ENCODE data around the gene RNF126. TPM values are rescaled to one million over a fixed set of nuclear protein-coding genes. Genes with fewer than 3 reads are reported as not detected.

RNF126 gene
- total and polyA plus RNA-seq, 2 experiments from 2014 or later, result 42.7 to 89.6 TPM

GRCh38 chr19:620166-620862, 42.7 kb downstream of the RNF126 start:
- no peaks in the 10 kb centered on the region for H3K27me3 ChIP-seq
- no peak overlapping the region for H3K4me3 ChIP-seq
- H3K36me3 ChIP-seq (replicated peaks; ENCODE audit: insufficient read depth, low read depth), result no peaks in the 10 kb centered on the region
- no peak overlapping the region for H2AFZ ChIP-seq
- no peaks in the 10 kb centered on the region for H3K9me2 ChIP-seq (replicated peaks; ENCODE audit: insufficient read depth)
- H3K9me3 ChIP-seq (ENCODE audit: low read depth), result no peaks in the 10 kb centered on the region
- no peak for DNase-seq (ENCODE audit: low spot score)
- no peaks in the 10 kb centered on the region for H3K4me1 ChIP-seq (ENCODE audit: insufficient read depth)
- H4K20me1 ChIP-seq (ENCODE audit: insufficient read depth, poor library complexity, severe bottlenecking), result no peaks in the 10 kb centered on the region
- no peak overlapping the region for H3K4me2 ChIP-seq
- H3K79me2 ChIP-seq, result no peaks in the 10 kb centered on the region
- TF ChIP-seq EZH2 (IDR thresholded peaks at IDR 0.05; ENCODE audit: borderline replicate concordance) (no peak), EZH2phosphoT487 (IDR thresholded peaks at IDR 0.05; ENCODE audit: low read depth, severe bottlenecking, unreplicated experiment) (no peak), CTCF (IDR thresholded peaks at IDR 0.05; ENCODE audit: poor library complexity) (no peak)
- H3K27ac ChIP-seq, result no peak overlapping the region
- WGBS (ENCODE audit: low lambda C conversion rate, missing lambda C conversion rate), result 98% methylated on average over 29 of the region's 51 CpGs

DNA sequence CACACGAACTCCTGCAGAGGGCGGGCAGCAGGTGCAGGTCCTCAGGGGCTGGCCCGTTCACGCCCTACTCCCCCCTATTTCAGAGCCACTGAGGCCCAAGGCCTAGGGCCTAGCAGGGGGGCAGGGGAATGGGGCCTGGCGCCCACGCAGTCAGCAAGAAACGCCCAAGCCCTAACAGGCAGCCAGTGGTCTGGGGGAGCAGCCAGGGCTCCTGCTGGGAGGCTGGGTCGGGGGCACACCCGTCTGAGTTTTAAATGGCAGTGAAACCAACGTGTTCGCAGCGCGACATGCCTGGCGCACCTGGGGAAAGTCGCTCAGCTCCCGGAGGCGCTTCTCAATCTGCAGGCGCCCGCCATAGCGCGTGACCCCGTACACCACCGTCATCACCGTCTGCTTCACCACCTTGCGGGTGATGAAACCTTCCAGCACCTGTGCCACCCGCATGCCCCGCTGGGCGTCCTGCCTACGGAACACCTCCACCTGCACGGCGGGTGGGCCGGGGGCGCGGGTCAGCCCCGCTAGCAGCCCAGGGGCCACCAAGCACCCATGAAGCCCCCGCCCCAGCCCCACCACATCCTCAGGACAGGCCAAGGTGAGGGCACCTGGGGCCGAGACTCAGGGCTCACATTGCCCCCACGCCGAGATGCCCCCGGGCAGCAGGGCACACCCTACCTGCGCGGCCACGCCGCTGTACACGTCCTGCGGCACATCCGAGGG, 43.6 kb downstream of the RNF126 start:
- H3K9me2 ChIP-seq (replicated peaks; ENCODE audit: insufficient read depth), result no peaks in the 10 kb centered on the region
- H3K4me3 ChIP-seq, result no peak overlapping the region
- no peaks in the 10 kb centered on the region for H3K36me3 ChIP-seq (replicated peaks; ENCODE audit: insufficient read depth, low read depth)
- H3K27ac ChIP-seq, result no peak overlapping the region
- H4K20me1 ChIP-seq (ENCODE audit: insufficient read depth, poor library complexity, severe bottlenecking), result no peaks in the 10 kb centered on the region
- H2AFZ ChIP-seq, result no peak overlapping the region
- H3K9me3 ChIP-seq (ENCODE audit: low read depth), result no peaks in the 10 kb centered on the region
- no peaks in the 10 kb centered on the region for H3K79me2 ChIP-seq
- DNase-seq (ENCODE audit: low spot score), result no peak
- no peak overlapping the region for H3K4me2 ChIP-seq
- no peaks in the 10 kb centered on the region for H3K4me1 ChIP-seq (ENCODE audit: insufficient read depth)
- H3K27me3 ChIP-seq, result no peaks in the 10 kb centered on the region
- 96% methylated on average over 35 of the region's 47 CpGs for WGBS (ENCODE audit: low lambda C conversion rate, missing lambda C conversion rate)
- TF ChIP-seq EZH2phosphoT487 (IDR thresholded peaks at IDR 0.05; ENCODE audit: low read depth, severe bottlenecking, unreplicated experiment) (no peak), EZH2 (IDR thresholded peaks at IDR 0.05; ENCODE audit: borderline replicate concordance) (no peak), CTCF (IDR thresholded peaks at IDR 0.05; ENCODE audit: poor library complexity) (no peak)

GRCh38 chr19:618674-619285, 44.2 kb downstream of the RNF126 start:
- 96% methylated on average over 20 of the region's 27 CpGs for WGBS (ENCODE audit: low lambda C conversion rate, missing lambda C conversion rate)
- TF ChIP-seq EZH2phosphoT487 (IDR thresholded peaks at IDR 0.05; ENCODE audit: low read depth, severe bottlenecking, unreplicated experiment) (no peak), EZH2 (IDR thresholded peaks at IDR 0.05; ENCODE audit: borderline replicate concordance) (no peak), CTCF (IDR thresholded peaks at IDR 0.05; ENCODE audit: poor library complexity) (no peak)
- no peaks in the 10 kb centered on the region for H3K79me2 ChIP-seq
- no peaks in the 10 kb centered on the region for H3K36me3 ChIP-seq (replicated peaks; ENCODE audit: insufficient read depth, low read depth)
- no peaks in the 10 kb centered on the region for H4K20me1 ChIP-seq (ENCODE audit: insufficient read depth, poor library complexity, severe bottlenecking)
- no peaks in the 10 kb centered on the region for H3K9me2 ChIP-seq (replicated peaks; ENCODE audit: insufficient read depth)
- no peaks in the 10 kb centered on the region for H3K4me1 ChIP-seq (ENCODE audit: insufficient read depth)
- no peak overlapping the region for H3K27ac ChIP-seq
- no peaks in the 10 kb centered on the region for H3K27me3 ChIP-seq
- no peaks in the 10 kb centered on the region for H3K9me3 ChIP-seq (ENCODE audit: low read depth)
- H2AFZ ChIP-seq, result no peak overlapping the region
- no peak overlapping the region for H3K4me3 ChIP-seq
- no peak for DNase-seq (ENCODE audit: low spot score)
- H3K4me2 ChIP-seq, result no peak overlapping the region

All from hepatocyte (in vitro differentiated cells).